Bronchus fibroblast of lung (primary cell): ENCODE data around the gene TBR1. TPM values are rescaled to one million over a fixed set of nuclear protein-coding genes. Genes with fewer than 3 reads are reported as not detected.

Source experiments
- total RNA-seq: library from RNA; depleted of rRNA; stranded (reverse); fragments of >200 nt; gene quantifications from 2 replicates; pipeline ENCODE4 v1.2.3, GENCODE V29; 2015

Gene TBR1
- not detected in 2 replicates for total RNA-seq

DNA sequence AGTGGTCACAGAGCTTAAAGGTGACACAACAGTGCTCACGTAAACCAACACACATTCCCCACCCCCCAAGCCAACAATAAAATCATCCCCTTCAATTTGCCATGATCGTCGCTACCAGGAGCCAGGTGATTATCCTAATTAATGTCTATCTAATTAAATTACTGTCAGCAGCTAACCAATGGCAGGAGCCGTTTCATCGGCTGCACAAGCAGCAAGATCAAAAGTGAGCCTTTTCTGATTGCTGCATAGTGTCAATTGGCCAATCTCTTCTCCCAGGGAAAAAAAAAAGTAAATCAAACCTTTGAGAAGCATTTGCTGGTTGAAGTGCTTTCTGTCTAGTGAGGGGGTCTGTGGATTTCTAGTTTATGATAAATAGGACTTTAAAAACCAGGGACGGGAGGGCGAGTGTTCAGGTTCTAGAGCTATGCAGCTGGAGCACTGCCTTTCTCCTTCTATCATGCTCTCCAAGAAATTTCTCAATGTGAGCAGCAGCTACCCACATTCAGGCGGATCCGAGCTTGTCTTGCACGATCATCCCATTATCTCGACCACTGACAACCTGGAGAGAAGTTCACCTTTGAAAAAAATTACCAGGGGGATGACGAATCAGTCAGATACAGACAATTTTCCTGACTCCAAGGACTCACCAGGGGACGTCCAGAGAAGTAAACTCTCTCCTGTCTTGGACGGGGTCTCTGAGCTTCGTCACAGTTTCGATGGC lies at the start of gene TBR1:
Gene TBR1, plus strand, starts transcription at position 311 of the 721 bp plus-strand sequence. Its CDS starts 114 bp downstream, at position 425.

Other genes with a start within 250 kb of the TBR1 start
- 71.4 and 98.7 TPM in 2 replicates for gene PSMD14, start 107.9 kb upstream of the TBR1 start, total RNA-seq
- gene SLC4A10, start 208.1 kb downstream of the TBR1 start, total RNA-seq, result not detected in 2 replicates